Measurements from ENCODE around the gene GPR35. TPM values are rescaled to one million over a fixed set of nuclear protein-coding genes. Genes with fewer than 3 reads are reported as not detected.

GPR35 gene
- total RNA-seq, 1 experiment from 2014 or later = 0.22 TPM

- TF ChIP-seq ZNF532 (CRISPR knock-in tag; IDR thresholded peaks at IDR 0.05; ENCODE audit: borderline replicate concordance) (no peak), IRF1 (CRISPR knock-in tag; IDR thresholded peaks at IDR 0.05) (no peak), CREM (CRISPR knock-in tag; IDR thresholded peaks at IDR 0.05) (no peak), ZNF121 (CRISPR knock-in tag; IDR thresholded peaks at IDR 0.05) (no peak), JAZF1 (CRISPR knock-in tag; IDR thresholded peaks at IDR 0.05) (no peak), TEAD1 (CRISPR knock-in tag; IDR thresholded peaks at IDR 0.05) (no peak), ZNF423 (CRISPR knock-in tag; IDR thresholded peaks at IDR 0.05) (no peak), SMAD4 (CRISPR knock-in tag; IDR thresholded peaks at IDR 0.05) (no peak), ZBTB21 (CRISPR knock-in tag; IDR thresholded peaks at IDR 0.05; ENCODE audit: borderline replicate concordance) (no peak), E2F4 (CRISPR knock-in tag; IDR thresholded peaks at IDR 0.05; ENCODE audit: borderline replicate concordance, low read depth) (no peak), ELF4 (CRISPR knock-in tag; IDR thresholded peaks at IDR 0.05; ENCODE audit: low read depth) (no peak), EMX1 (CRISPR knock-in tag; IDR thresholded peaks at IDR 0.05) (no peak)
Measured at GRCh38 chr2:240635121-240635997, 10.1 kb downstream of the GPR35 start (continued).

- ChIA-PET CTCF (no interaction called here), POLR2A (no interaction called here)
- ATAC-seq (no peak), DNase-seq (ENCODE audit: low spot score) (no peak)
- Mint-ChIP-seq H3K27ac (no peak overlapping the region), H3K4me1 (no peaks in the 10 kb centered on the region), H3K27me3 (ENCODE audit: low read depth) (peaks cover 10% of the 10 kb centered on the region), H3K36me3 (peaks cover 21% of the 10 kb centered on the region), H3K4me3 (no peak overlapping the region), H3K9me3 (peaks cover 37% of the 10 kb centered on the region)
- TF ChIP-seq FOXJ3 (CRISPR knock-in tag; IDR thresholded peaks at IDR 0.05; ENCODE audit: borderline replicate concordance) (no peak), GRHL2 (CRISPR knock-in tag; IDR thresholded peaks at IDR 0.05; ENCODE audit: insufficient replicate concordance, severe bottlenecking) (no peak), FOXK1 (CRISPR knock-in tag; IDR thresholded peaks at IDR 0.05) (no peak), PRDM15 (CRISPR knock-in tag; IDR thresholded peaks at IDR 0.05) (no peak), NFE2L1 (CRISPR knock-in tag; IDR thresholded peaks at IDR 0.05) (no peak), MYBL2 (CRISPR knock-in tag; IDR thresholded peaks at IDR 0.05) (no peak), NFYB (CRISPR knock-in tag; conservative IDR thresholded peaks at IDR 0.05; ENCODE audit: low read depth) (no peak), TEAD1 (CRISPR knock-in tag; IDR thresholded peaks at IDR 0.05) (no peak), ZNF317 (CRISPR knock-in tag; IDR thresholded peaks at IDR 0.05; ENCODE audit: borderline replicate concordance, low read depth) (no peak), PREB (CRISPR knock-in tag; IDR thresholded peaks at IDR 0.05; ENCODE audit: borderline replicate concordance) (no peak), AR (CRISPR knock-in tag; IDR thresholded peaks at IDR 0.05) (no peak)
Measured at GRCh38 chr2:240635998-240636547, 10.8 kb downstream of the GPR35 start.
